ENCODE measurements around the gene MKX.

MKX gene

GRCh38 chr10:27671821-27672220 lies 73.8 kb downstream of the MKX start:
- no peak overlapping the region for H3K4me3 ChIP-seq (ENCODE audit: low read depth, low read length)
- DNase-seq (ENCODE audit: low read depth), result no peak
- no peak for TF ChIP-seq CTCF (IDR thresholded peaks at IDR 0.05; ENCODE audit: low read depth, low read length, missing control alignments)

GRCh38 chr10:27664461-27664860 lies 81.2 kb downstream of the MKX start:
- no peak overlapping the region for H3K4me3 ChIP-seq (ENCODE audit: low read depth, low read length)
- no peak for TF ChIP-seq CTCF (IDR thresholded peaks at IDR 0.05; ENCODE audit: low read depth, low read length, missing control alignments)
- DNase-seq (ENCODE audit: low read depth), result no peak

- DNase-seq (ENCODE audit: low read depth), result no peak
- TF ChIP-seq CTCF (IDR thresholded peaks at IDR 0.05; ENCODE audit: low read depth, low read length, missing control alignments), result no peak
- no peak overlapping the region for H3K4me3 ChIP-seq (ENCODE audit: low read depth, low read length)
Observed at GRCh38 chr10:27663621-27664020, 82.0 kb downstream of the MKX start.

GRCh38 chr10:27661514-27662286 lies 83.9 kb downstream of the MKX start:
- TF ChIP-seq CTCF (IDR thresholded peaks at IDR 0.05; ENCODE audit: low read depth, low read length, missing control alignments), result no peak
- no peak for DNase-seq (ENCODE audit: low read depth)

GRCh38 chr10:27660711-27661110 lies 84.9 kb downstream of the MKX start:
- TF ChIP-seq CTCF (IDR thresholded peaks at IDR 0.05; ENCODE audit: low read depth, low read length, missing control alignments), result no peak
- DNase-seq (ENCODE audit: low read depth), result no peak
- no peak overlapping the region for H3K4me3 ChIP-seq (ENCODE audit: low read depth, low read length)

More at GRCh38 chr10:27661514-27662286, 83.9 kb downstream of the MKX start:
- H3K4me3 ChIP-seq (ENCODE audit: low read depth, low read length), result no peak overlapping the region

- no peak for TF ChIP-seq CTCF (IDR thresholded peaks at IDR 0.05; ENCODE audit: low read depth, low read length, missing control alignments)
- DNase-seq (ENCODE audit: low read depth), result no peak
Observed at GRCh38 chr10:27660268-27660667, 85.4 kb downstream of the MKX start.

GRCh38 chr10:27659786-27660185 lies 85.8 kb downstream of the MKX start:
- TF ChIP-seq CTCF (IDR thresholded peaks at IDR 0.05; ENCODE audit: low read depth, low read length, missing control alignments), result no peak
- no peak for DNase-seq (ENCODE audit: low read depth)
- no peak overlapping the region for H3K4me3 ChIP-seq (ENCODE audit: low read depth, low read length)

More at GRCh38 chr10:27660268-27660667, 85.4 kb downstream of the MKX start:
- no peak overlapping the region for H3K4me3 ChIP-seq (ENCODE audit: low read depth, low read length)

Data from GM12864 (cell line).